ENCODE results near the gene PSAT1.

Gene PSAT1

DNA sequence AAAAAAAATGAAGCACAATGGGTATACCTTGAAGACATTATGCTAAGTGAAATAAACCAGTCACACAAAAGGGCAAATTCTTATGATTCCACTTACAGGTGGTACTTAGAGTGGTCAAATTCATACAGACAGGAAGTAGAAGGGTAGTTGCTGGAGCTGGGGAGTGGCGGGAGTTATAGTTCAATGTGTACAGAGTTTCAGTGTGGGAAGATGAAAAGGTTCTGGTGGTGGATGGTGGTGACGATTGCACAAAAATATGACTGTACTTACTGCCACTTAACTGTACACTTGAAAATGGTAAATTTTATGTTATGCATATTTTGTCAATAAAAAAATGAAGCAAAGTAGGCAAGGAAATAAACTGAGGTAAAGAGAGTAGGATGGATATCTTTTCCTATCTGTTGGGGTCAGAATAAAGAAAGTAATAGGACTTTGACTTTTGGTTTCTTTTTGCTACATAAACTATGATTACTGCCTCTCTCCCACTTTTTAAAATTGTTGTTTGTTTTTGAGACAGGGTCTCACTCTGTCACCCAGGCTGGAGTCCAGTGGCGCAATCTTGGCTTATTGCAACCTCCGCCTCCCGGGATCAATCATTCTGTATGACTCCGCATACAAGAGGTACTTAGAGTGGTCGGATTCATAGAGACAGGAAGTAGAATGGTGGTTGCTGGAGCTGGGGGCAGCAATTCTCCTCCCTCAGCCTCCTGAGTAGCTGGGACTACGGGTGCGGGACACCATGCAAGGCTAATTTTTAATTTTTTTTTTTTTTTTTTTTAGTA is 4.0 kb upstream of the PSAT1 start:
- no peak for DNase-seq (ENCODE audit: low spot score)

GRCh38 chr9:78294290-78295176 is 2.4 kb upstream of the PSAT1 start:
- DNase-seq (ENCODE audit: low spot score): no peak

DNA sequence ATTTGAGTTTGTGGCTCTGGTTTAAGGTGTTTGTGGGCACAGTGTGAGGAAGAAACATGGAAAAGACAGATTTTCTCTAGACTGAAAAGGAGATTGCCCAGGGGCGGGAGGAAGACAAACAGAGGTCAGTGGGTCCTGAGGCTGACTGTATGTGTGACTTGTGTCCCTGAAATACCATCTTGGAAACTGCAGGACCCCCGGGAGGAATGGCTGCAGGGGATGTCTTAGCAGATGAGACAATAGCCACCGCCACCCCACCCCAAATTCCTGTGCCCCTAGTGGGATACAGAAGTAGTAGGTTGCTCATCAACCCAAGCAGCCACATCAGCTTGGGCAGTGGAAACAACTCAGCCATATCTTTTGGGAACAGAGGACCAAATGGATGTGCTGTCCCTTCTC is 1.7 kb upstream of the PSAT1 start:
- no peak for DNase-seq (ENCODE audit: low spot score)

DNA sequence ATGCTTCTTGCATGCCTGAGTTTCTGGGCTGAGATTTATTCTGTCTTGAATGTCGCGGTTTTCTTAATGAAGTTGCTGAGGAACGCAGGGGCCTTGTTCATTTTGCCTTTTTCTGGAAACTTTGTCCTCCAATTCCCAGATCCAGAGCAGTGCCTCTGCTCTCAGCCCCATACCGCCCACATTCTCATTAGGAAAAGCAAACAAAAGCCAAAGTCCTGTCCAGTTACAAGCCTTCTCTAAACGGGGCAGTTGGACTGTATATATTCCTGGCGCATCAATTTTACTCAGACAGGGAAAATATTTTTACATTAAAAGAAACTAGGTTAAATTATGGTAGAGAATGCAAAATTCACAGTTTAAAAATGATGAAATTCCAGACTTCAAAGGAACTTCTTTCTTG is 1.2 kb upstream of the PSAT1 start:
- no peak for DNase-seq (ENCODE audit: low spot score)

DNA sequence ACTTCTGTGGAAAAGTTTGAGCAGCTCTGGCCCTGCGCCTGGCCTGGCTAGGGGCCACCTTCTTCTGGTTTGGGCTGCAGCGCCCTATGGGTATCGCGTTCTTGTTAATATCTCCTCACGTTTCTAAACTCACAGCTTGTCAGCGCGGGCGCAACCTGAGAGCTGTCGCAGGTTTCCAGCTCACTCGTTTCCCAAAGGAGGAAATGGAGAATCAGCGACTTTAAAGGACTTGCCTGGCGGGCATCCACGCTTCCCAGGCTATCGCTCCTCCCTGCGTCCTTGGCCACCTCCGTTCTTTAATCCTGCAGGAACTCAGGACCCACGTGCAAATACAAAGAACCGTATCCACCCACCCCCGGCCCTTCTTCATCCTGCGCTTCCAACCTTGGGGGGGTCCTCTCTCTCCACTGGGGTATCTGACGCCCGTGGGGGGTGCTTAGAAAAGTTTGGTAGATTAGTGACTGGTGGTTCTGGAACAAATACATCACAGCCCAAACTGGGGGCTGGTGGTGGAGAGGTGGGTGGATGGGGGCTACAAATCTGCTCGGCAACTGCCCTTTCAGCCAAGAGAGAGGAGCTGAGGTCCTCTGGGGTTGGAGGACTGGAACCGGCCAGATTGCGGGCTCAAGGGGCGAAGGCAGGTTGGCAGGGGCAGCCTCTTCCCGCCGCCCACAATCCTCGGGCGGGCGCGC is 578 bp upstream of the PSAT1 start:
- no peak for DNase-seq (ENCODE audit: low spot score)

DNA sequence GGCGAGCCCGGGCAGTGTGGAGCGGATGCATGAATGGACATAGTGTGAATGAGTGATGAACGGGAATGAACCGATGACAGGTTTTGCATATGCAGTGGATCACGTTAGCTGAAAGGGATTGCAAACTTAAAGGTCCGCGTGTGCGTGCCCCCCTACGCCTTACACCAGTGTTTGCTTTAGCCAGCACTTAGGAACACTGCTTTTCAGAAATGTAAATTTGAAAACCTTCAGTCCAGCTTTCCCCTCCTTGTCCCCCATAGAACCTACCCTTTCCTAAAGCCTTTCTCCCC is 692 bp downstream of the PSAT1 start:
- DNase-seq (ENCODE audit: low spot score): peak; percentile 82

GRCh38 chr9:78298046-78298765 is 1.3 kb downstream of the PSAT1 start:
- no peak for DNase-seq (ENCODE audit: low spot score)

GRCh38 chr9:78300209-78300608 is 3.3 kb downstream of the PSAT1 start:
- DNase-seq (ENCODE audit: low spot score): no peak

DNA sequence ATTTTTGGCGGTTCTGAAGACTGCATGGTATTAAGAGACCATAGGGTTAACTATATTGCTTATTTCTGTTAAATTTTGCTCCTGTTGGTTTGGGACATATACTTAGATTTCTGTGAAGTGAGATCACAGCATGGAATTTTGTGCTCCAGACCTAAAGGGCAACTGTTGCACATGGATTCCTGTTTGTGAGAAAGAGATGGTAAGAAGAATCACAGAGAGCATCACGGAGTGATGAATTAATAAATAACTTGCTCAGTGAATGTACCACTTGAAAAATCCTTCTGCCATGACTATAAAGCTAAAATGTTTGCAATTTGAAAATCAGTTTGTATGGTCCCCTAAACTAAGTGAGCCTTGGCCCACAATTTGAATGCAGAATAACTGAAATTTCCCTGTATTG is 4.5 kb downstream of the PSAT1 start:
- no peak for DNase-seq (ENCODE audit: low spot score)

- no peak for DNase-seq (ENCODE audit: low spot score)
Observed at GRCh38 chr9:78303377-78304062, 6.6 kb downstream of the PSAT1 start.

DNA sequence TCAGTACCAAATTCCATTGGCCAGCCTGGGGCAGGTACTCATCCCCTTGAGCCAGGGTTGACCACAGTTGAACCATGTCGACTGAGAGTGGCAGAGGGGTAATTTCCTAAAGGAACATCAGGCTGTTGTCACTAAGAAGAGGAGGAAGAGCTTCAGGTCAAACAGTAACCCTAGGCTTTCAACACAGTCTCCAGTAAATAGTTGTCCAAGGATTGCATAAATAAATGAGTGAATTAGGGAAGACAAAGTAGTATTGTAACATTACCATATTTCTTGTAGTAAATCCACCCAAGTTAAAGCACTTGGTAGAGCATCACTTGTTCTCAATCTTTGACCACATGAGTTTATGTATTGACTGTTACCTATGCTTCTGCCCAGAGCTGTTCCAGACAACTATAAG is 7.4 kb downstream of the PSAT1 start:
- no peak for DNase-seq (ENCODE audit: low spot score)

DNA sequence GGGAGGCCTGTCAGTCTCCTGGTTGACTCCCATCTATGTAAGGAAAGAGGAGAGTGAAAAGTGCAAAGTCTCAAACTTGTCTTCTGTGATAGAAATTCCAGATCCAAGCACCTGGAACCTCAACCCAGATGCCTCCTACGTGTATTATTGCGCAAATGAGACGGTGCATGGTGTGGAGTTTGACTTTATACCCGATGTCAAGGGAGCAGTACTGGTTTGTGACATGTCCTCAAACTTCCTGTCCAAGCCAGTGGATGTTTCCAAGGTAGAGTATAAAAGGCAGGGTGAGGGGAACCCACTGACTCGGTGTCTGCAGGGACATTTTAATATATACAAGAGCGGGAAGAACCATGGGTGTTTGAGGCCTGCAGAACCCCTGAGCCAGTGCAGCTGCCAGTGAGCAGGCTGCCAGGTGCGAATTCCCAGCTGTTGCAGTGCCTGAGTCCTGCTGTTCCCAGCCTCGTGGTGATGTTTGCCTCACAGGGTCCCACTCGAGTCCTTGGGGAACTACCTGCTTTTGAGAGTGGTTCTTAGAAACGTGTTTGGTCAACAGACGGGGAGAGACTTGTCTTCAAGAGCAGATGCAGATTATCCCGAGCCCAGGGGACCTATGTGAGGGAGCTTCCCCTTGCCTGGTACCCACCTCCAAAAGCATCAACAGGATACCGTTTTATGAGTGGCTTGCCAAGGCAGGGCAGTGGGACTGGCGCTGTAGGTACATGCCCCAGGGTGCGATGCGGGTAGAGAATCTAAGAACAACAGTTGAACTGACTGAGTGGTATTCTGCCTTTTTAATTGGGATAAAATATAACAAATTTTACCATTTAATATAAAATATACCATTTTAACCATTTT is 9.5 kb downstream of the PSAT1 start:
- DNase-seq (ENCODE audit: low spot score): no peak

GRCh38 chr9:78307360-78307759 is 10.4 kb downstream of the PSAT1 start:
- no peak for DNase-seq (ENCODE audit: low spot score)

GRCh38 chr9:78309066-78309465 is 12.1 kb downstream of the PSAT1 start:
- DNase-seq (ENCODE audit: low spot score): no peak

DNA sequence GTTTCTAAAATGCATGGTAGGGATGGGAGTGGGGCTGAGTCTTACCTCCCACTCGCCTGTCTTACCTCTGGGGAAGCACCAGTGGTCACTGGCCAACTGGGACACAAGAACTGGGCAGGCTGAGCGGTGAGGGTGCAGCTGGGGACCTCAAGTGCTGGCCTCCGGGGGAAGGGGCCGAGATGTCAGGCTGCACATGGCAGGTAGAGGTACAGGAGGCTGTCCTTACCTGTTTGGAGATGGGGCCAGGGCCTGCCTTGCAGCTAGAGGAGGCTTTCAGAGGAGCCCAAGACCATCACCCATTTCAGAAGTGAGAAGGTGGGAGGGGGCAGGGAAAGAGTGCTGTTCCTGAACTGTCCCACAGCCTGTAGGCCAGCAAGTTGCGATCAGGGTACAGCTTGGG is 14.2 kb downstream of the PSAT1 start:
- DNase-seq (ENCODE audit: low spot score): no peak

- DNase-seq (ENCODE audit: low spot score): no peak
Observed at GRCh38 chr9:78311886-78312524, 15.1 kb downstream of the PSAT1 start.

GRCh38 chr9:78314550-78314949 is 17.6 kb downstream of the PSAT1 start:
- no peak for DNase-seq (ENCODE audit: low spot score)

GRCh38 chr9:78314953-78315870 is 18.3 kb downstream of the PSAT1 start:
- DNase-seq (ENCODE audit: low spot score): no peak

Measured in RKO (cell line).